ENCODE data around the gene CLDN1. TPM values are rescaled to one million over a fixed set of nuclear protein-coding genes. Genes with fewer than 3 reads are reported as not detected.

Gene CLDN1
- total RNA-seq, 1 experiment from 2014 or later: 1.0 TPM

- H3K4ac ChIP-seq (ENCODE audit: low read depth, low read length): no peak overlapping the region
- WGBS (ENCODE audit: extremely low coverage, insufficient read length, low lambda C conversion rate): no CpG with 5 or more reads among the region's 1 CpG
- no peak overlapping the region for H2BK5ac ChIP-seq (ENCODE audit: insufficient read length, low read length)
- no peak overlapping the region for H2BK20ac ChIP-seq (ENCODE audit: low read depth, low read length, poor library complexity, severe bottlenecking)
- H3K4me1 ChIP-seq (ENCODE audit: insufficient read depth, low read length): no peaks in the 10 kb centered on the region
- H2BK15ac ChIP-seq (ENCODE audit: low read depth, low read length): no peak overlapping the region
- no peak overlapping the region for H3T11ph ChIP-seq (ENCODE audit: low read length)
- H3K79me1 ChIP-seq (ENCODE audit: insufficient read depth, low read depth, low read length, poor library complexity, severe bottlenecking): no peaks in the 10 kb centered on the region
- H3K79me2 ChIP-seq (ENCODE audit: insufficient read depth, low read length): no peaks in the 10 kb centered on the region
- H4K8ac ChIP-seq (replicated peaks; ENCODE audit: insufficient read length, low read depth, low read length): no peak overlapping the region
- no peaks in the 10 kb centered on the region for H4K20me1 ChIP-seq (ENCODE audit: control insufficient read depth, insufficient read depth, insufficient read length)
- H2AK5ac ChIP-seq (ENCODE audit: insufficient read length, low read length): no peak overlapping the region
- H2AFZ ChIP-seq (ENCODE audit: low read length): no peak overlapping the region
- H2BK12ac ChIP-seq (ENCODE audit: insufficient read length, low read depth, low read length): no peak overlapping the region
- H2BK120ac ChIP-seq (ENCODE audit: low read depth, low read length, poor library complexity, severe bottlenecking): no peak overlapping the region
- TF ChIP-seq CTCF (conservative IDR thresholded peaks at IDR 0.05): no peak
- H3K9me3 ChIP-seq (ENCODE audit: control insufficient read depth, low read depth, low read length): no peaks in the 10 kb centered on the region
- H3K27me3 ChIP-seq (ENCODE audit: insufficient read depth, low read length): no peaks in the 10 kb centered on the region
- no peak overlapping the region for H4K91ac ChIP-seq (ENCODE audit: insufficient read length, low read depth, low read length)
- DNase-seq: no peak
- no peak overlapping the region for H3K4me2 ChIP-seq (ENCODE audit: insufficient read depth, insufficient read length, low read length)
- no peak overlapping the region for H4K5ac ChIP-seq (ENCODE audit: insufficient read length, low read depth, low read length)
- no peaks in the 10 kb centered on the region for H3K27me3 Mint-ChIP-seq (ENCODE audit: low read depth)
- no peaks in the 10 kb centered on the region for H3K36me3 Mint-ChIP-seq (ENCODE audit: insufficient read depth in 1 of 3, low read depth in 3 of 3)
- H3K23ac ChIP-seq (ENCODE audit: insufficient read length, low read depth, low read length): no peak overlapping the region
- no peak overlapping the region for H3K14ac ChIP-seq (ENCODE audit: insufficient read depth, low read length)
- no peaks in the 10 kb centered on the region for H3K23me2 ChIP-seq (ENCODE audit: insufficient read length, low read depth, low read length, poor library complexity, severe bottlenecking)
- H3K27ac ChIP-seq (ENCODE audit: insufficient read length, low read depth, low read length): no peak overlapping the region
- no peaks in the 10 kb centered on the region for H3K4me1 Mint-ChIP-seq
- no peaks in the 10 kb centered on the region for H3K9me3 Mint-ChIP-seq
- no peak overlapping the region for H3K4me3 Mint-ChIP-seq
- no peak overlapping the region for H3K18ac ChIP-seq (ENCODE audit: insufficient read length, low read depth, low read length)
- no peak overlapping the region for H3K56ac ChIP-seq (ENCODE audit: insufficient read length, low read depth, low read length)
- no peak overlapping the region for H3K9ac ChIP-seq (ENCODE audit: extremely low read depth, insufficient read length, low read length)
- H3K27ac Mint-ChIP-seq: no peak overlapping the region
Observed at GRCh38 chr3:190303884-190304283, 18.4 kb downstream of the CLDN1 start.

Measured in H9 (cell line).